ENCODE results near the gene ATF6.

Gene ATF6

GRCh38 chr1:161940866-161941591, 174.9 kb downstream of the ATF6 start:
- peaks cover 27% of the 10 kb centered on the region for H3K36me3 Mint-ChIP-seq

GRCh38 chr1:161941726-161942436, 175.8 kb downstream of the ATF6 start:
- Mint-ChIP-seq H3K27me3 (no peaks in the 10 kb centered on the region), H3K36me3 (peaks cover 26% of the 10 kb centered on the region), H3K4me1 (peaks cover 15% of the 10 kb centered on the region), H3K9me3 (no peaks in the 10 kb centered on the region), H3K27ac (no peak overlapping the region), H3K4me3 (no peak overlapping the region)

More at GRCh38 chr1:161940866-161941591, 174.9 kb downstream of the ATF6 start:
- H3K4me3 Mint-ChIP-seq = no peak overlapping the region
- H3K9me3 Mint-ChIP-seq = no peaks in the 10 kb centered on the region
- no peaks in the 10 kb centered on the region for H3K27me3 Mint-ChIP-seq
- peaks cover 21% of the 10 kb centered on the region for H3K4me1 Mint-ChIP-seq
- H3K27ac Mint-ChIP-seq = no peak overlapping the region

- Mint-ChIP-seq H3K4me1 (peaks cover 25% of the 10 kb centered on the region), H3K27ac (no peak overlapping the region), H3K4me3 (no peak overlapping the region), H3K9me3 (no peaks in the 10 kb centered on the region), H3K27me3 (no peaks in the 10 kb centered on the region), H3K36me3 (peaks cover 32% of the 10 kb centered on the region)
Observed at GRCh38 chr1:161943737-161944136, 177.6 kb downstream of the ATF6 start.

- peaks cover 34% of the 10 kb centered on the region for H3K36me3 Mint-ChIP-seq
- peaks cover 27% of the 10 kb centered on the region for H3K4me1 Mint-ChIP-seq
- H3K9me3 Mint-ChIP-seq = no peaks in the 10 kb centered on the region
- no peak overlapping the region for H3K27ac Mint-ChIP-seq
- H3K27me3 Mint-ChIP-seq = no peaks in the 10 kb centered on the region
- no peak overlapping the region for H3K4me3 Mint-ChIP-seq
Observed at GRCh38 chr1:161944381-161944780, 178.3 kb downstream of the ATF6 start.

- Mint-ChIP-seq H3K4me3 (no peak overlapping the region), H3K27ac (no peak overlapping the region), H3K36me3 (peaks cover 38% of the 10 kb centered on the region), H3K4me1 (peaks cover 36% of the 10 kb centered on the region), H3K9me3 (no peaks in the 10 kb centered on the region), H3K27me3 (no peaks in the 10 kb centered on the region)
Observed at GRCh38 chr1:161945306-161946060, 179.4 kb downstream of the ATF6 start.

GRCh38 chr1:161946071-161946987, 180.2 kb downstream of the ATF6 start:
- Mint-ChIP-seq H3K27me3 (no peaks in the 10 kb centered on the region), H3K9me3 (no peaks in the 10 kb centered on the region), H3K4me1 (peaks cover 37% of the 10 kb centered on the region), H3K4me3 (no peak overlapping the region), H3K36me3 (peaks cover 38% of the 10 kb centered on the region), H3K27ac (no peak overlapping the region)

- H3K27ac Mint-ChIP-seq = no peak overlapping the region
- H3K4me1 Mint-ChIP-seq = peaks cover 55% of the 10 kb centered on the region
- no peak overlapping the region for H3K4me3 Mint-ChIP-seq
Observed at GRCh38 chr1:161948435-161948834, 182.3 kb downstream of the ATF6 start.

GRCh38 chr1:161949548-161949947, 183.4 kb downstream of the ATF6 start:
- peaks cover 62% of the 10 kb centered on the region for H3K4me1 Mint-ChIP-seq
- H3K27me3 Mint-ChIP-seq = no peaks in the 10 kb centered on the region
- peaks cover 30% of the 10 kb centered on the region for H3K36me3 Mint-ChIP-seq
- no peak overlapping the region for H3K4me3 Mint-ChIP-seq
- no peaks in the 10 kb centered on the region for H3K9me3 Mint-ChIP-seq
- no peak overlapping the region for H3K27ac Mint-ChIP-seq

More at GRCh38 chr1:161948435-161948834, 182.3 kb downstream of the ATF6 start:
- Mint-ChIP-seq H3K27me3 (no peaks in the 10 kb centered on the region), H3K36me3 (peaks cover 36% of the 10 kb centered on the region), H3K9me3 (no peaks in the 10 kb centered on the region)

GRCh38 chr1:161950377-161950776, 184.3 kb downstream of the ATF6 start:
- no peaks in the 10 kb centered on the region for H3K27me3 Mint-ChIP-seq
- peaks cover 70% of the 10 kb centered on the region for H3K4me1 Mint-ChIP-seq
- H3K27ac Mint-ChIP-seq = no peak overlapping the region

GRCh38 chr1:161951646-161952045, 185.5 kb downstream of the ATF6 start:
- no peaks in the 10 kb centered on the region for H3K27me3 Mint-ChIP-seq
- H3K27ac Mint-ChIP-seq = no peak overlapping the region
- H3K9me3 Mint-ChIP-seq = no peaks in the 10 kb centered on the region
- H3K36me3 Mint-ChIP-seq = peaks cover 34% of the 10 kb centered on the region
- peaks cover 73% of the 10 kb centered on the region for H3K4me1 Mint-ChIP-seq
- no peak overlapping the region for H3K4me3 Mint-ChIP-seq

More at GRCh38 chr1:161950377-161950776, 184.3 kb downstream of the ATF6 start:
- Mint-ChIP-seq H3K36me3 (peaks cover 33% of the 10 kb centered on the region), H3K9me3 (no peaks in the 10 kb centered on the region), H3K4me3 (no peak overlapping the region)

- Mint-ChIP-seq H3K4me1 (peaks cover 68% of the 10 kb centered on the region), H3K27ac (no peak overlapping the region), H3K4me3 (no peak overlapping the region), H3K36me3 (peaks cover 28% of the 10 kb centered on the region), H3K9me3 (no peaks in the 10 kb centered on the region), H3K27me3 (no peaks in the 10 kb centered on the region)
Observed at GRCh38 chr1:161952607-161953172, 186.6 kb downstream of the ATF6 start.

- Mint-ChIP-seq H3K9me3 (no peaks in the 10 kb centered on the region), H3K4me3 (no peak overlapping the region), H3K27me3 (no peaks in the 10 kb centered on the region), H3K27ac (peak overlapping the region; percentile 88), H3K4me1 (peaks cover 65% of the 10 kb centered on the region), H3K36me3 (peaks cover 28% of the 10 kb centered on the region)
Observed at GRCh38 chr1:161953256-161953920, 187.3 kb downstream of the ATF6 start.

GRCh38 chr1:161954050-161954449, 187.9 kb downstream of the ATF6 start:
- Mint-ChIP-seq H3K27ac (peak overlapping the region; percentile 88), H3K4me1 (peaks cover 67% of the 10 kb centered on the region), H3K27me3 (no peaks in the 10 kb centered on the region), H3K4me3 (peak overlapping the region; percentile 13), H3K9me3 (no peaks in the 10 kb centered on the region), H3K36me3 (peaks cover 30% of the 10 kb centered on the region)

GRCh38 chr1:161954466-161954865, 188.3 kb downstream of the ATF6 start:
- H3K9me3 Mint-ChIP-seq = no peaks in the 10 kb centered on the region
- peak overlapping the region; percentile 68 for H3K27ac Mint-ChIP-seq
- peaks cover 31% of the 10 kb centered on the region for H3K36me3 Mint-ChIP-seq
- no peak overlapping the region for H3K4me3 Mint-ChIP-seq
- no peaks in the 10 kb centered on the region for H3K27me3 Mint-ChIP-seq
- H3K4me1 Mint-ChIP-seq = peaks cover 69% of the 10 kb centered on the region
